ENCODE data around the gene IRS1. TPM values are rescaled to one million over a fixed set of nuclear protein-coding genes. Genes with fewer than 3 reads are reported as not detected.

Gene IRS1
- total RNA-seq, 1 donor from 2014 or later, result 6.3 TPM

DNA sequence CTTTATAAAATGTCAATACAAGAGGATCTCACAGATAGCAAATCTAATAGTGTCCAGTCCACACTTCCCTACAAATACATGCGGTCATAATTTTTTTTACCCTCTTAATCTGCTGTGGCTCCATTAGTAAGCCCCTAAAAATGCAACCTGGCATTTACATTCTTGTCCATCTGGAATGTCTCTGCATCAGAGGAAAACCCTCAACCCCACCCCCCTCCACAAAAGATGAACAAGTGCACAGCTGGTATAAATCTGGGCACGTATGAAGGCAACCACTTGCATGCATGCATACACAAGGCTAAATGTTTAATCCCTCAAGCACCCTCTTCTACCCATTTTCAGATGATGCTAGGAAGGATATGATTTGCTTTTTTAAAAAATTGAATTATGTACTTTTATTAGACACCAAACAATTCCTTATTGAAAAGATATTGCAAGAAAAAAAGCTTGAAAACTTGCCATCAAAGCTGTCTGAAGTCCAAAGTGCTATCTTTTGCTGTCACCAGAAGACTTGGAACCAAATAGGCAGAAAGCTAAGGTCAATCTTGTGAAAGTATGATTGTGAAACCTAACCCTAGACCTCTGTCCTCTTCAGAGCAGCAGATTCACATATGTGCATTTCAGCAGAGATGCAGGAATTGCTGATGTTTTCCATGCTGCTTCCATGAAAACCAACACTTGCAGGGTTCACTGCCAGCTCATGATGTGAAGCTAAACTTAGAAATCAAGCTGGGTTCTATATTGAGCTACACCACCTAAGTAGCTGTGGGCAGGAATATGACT lies 39.0 kb downstream of the IRS1 start:
- intact Hi-C loops (cut with micrococcal nuclease), result no loop called here

DNA sequence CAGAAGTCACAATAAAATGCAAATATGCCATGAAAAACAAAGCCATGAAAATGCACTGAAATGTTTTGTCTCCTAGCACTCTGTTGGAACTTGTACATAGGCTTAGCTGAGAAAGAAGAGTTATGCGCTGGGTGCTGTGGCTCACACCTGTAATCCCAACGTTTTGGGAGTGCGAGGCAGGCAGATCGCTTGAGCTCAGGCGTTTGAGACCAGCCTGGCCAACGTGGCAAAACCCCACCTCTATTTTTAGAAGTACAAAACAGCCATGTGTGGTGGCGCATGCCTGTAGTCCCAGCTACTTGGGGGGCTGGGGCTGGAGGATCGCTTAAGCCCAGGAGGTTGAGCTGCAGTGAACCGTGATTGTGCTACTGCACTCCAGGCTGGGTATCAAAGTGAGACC lies 39.9 kb downstream of the IRS1 start:
- intact Hi-C loops (cut with micrococcal nuclease), result no loop called here

DNA sequence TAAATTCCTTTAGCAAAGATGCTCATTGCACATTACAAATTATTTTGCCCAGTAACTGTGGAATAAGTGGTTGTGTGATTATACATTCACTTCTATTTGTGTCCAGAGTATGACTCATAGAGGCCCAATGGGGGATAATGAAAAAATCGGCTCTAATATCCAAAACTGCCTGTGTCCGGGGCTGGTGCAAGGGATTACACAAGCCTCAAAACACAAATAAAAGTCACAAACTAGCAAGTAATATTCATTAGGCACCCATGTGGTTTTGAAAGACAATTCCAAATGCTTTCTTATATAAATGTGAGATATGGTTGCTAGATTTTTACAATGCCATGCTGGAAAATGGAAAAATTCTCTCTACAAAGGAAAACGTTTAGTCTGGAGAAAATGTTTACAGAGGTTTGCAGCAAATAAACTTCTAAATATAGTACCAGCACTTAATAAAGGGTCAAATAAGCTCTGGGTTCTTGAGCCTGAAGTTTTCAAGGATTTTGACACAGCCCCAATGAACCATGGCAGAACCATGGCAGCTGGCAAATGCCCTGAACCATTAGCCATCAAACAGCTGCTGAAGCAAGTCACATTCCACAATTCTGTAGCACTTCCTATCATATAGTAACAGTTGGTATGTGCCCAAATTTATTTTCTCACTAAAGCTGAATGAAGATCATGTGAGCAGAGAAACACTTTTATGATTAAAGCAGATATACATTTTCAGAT lies 40.5 kb downstream of the IRS1 start:
- intact Hi-C loops (cut with micrococcal nuclease), result no loop called here

DNA sequence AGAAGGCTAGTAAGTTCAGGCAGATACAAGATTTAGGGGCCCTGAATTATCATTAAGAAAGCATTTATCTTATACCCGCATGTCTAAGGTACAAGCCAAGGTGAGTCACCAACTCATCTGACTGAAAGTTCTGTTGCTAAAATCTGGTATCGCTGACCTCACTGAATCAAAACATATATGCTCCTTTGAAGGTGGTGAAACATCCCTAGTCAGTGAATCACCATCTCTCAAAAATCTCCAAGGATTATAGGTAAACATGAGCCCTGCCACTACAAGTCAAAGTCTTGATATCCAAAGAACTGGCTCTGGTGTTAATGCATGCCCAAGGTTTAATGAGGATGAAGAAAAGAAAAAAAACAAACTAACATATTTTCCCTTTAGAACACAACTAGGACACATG lies 43.5 kb downstream of the IRS1 start:
- intact Hi-C loops (cut with micrococcal nuclease), result no loop called here

DNA sequence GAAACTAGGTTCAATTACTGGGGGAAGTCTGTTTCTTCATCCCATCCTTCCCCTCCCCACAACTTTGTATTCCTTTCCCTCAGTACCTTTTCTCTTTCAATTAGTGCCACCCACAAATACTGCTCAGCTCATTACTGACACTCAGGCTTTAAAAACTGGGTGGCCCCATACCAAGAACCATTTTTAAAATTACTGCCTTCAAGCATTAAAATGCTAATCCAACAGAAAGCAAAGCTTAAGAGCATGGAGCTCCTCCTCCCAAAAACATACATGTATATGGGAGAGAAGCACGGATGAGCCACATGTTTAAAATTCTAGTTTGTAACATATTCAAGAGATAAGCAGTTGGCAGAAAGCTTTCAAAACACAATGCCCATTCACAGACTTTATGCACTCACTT lies 44.0 kb downstream of the IRS1 start:
- intact Hi-C loops (cut with micrococcal nuclease), result no loop called here

DNA sequence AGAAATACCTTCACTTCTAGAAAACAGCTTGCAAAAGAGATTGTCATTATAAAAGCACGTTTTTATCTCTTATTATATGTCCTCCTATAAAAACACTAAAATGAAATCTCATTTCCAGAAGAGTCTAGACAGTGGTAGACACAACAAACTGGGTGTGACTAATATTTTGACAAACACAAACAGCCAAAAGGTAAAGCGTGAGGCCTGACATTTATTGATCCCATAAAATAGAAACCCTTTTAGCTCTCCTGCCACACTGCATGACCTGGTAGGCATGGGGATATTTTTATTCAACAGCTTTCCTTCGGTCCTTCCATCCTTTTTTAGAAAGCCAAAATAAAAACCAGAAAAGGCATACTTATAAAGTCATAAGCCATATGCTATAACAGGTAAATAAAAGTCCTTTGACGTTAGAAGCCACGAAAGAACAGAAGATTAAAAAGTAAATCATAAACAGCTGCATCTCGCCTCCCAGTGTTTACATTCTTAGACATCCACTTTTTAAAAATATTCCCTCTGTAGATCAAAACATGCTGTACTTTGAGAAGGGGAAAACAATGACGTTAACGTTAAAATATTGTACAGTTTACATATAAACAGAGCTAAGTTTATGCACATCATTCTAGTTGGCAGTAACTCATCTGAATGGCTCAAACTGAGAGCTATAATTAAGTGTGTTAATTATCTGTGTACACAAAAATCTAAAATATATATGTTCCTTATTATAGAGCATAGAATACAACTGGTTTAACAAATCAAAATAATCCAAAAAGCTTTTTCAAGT lies 44.6 kb downstream of the IRS1 start:
- intact Hi-C loops (cut with micrococcal nuclease), result no loop called here

DNA sequence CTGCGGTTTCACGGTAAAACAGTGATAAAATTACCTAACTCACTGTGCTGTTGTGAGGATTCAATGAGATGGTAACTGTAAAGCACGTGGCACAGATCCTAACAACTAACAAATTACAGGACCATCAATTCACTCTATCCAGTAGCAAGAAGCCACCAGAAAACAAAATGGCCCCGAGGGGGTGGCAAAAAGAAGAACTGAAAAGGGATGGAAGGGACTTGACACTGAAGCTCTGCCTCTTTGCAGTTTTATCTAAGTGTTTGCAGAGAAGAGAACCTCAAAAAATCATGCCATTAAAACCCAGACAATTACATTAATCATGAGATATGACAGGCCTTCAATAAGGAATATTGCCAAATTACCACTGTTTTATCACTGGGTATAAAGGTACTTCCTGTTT lies 46.7 kb downstream of the IRS1 start:
- intact Hi-C loops (cut with micrococcal nuclease), result no loop called here

DNA sequence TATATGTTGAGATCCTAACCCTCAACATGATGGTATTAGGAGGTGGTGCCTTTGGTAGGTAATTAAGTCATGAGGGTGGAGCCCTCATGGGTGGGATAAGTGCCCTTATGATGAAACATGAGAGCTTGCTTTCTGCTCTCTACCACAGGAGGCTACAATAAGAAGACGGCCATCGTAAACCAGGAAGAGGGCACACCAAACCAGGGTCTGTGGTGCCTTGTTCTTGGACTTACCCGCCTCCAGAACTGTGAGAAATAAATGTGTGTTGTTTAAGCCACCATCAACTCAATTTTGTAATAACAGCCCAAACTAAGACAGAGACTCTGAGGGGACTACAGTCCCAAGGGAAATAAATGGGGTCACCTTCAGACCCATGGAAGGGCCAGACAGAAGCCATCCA lies 52.3 kb downstream of the IRS1 start:
- intact Hi-C loops (cut with micrococcal nuclease), result no loop called here

DNA sequence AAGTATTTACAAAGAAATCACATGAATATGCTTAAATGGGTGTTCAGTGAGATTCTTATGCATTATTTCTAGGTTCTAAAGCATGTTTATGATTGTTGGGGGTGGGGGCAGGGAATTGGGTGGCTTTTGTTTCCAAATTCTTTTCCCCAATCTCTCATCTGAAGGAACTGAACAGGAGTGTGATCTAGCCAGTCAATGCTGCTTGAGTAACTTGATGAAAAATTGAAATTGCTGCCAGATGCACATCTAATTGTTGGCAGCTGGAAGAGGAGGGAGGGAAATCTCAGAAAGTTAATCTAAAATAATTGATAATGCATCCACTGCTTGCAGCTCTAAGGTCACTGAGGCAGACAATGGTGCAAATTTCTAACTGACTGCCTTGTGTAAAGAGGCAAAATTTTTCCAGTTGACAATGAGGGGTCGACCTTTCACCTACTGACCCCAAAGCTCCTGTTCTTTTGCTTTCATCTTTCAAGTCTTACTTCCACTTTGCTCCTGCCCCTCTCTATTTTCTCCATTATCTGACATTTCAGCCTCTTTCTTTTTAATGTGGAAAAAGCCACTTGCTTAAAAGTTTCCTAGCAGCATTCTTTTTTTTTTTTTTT lies 53.3 kb downstream of the IRS1 start:
- intact Hi-C loops (cut with micrococcal nuclease), result no loop called here

DNA sequence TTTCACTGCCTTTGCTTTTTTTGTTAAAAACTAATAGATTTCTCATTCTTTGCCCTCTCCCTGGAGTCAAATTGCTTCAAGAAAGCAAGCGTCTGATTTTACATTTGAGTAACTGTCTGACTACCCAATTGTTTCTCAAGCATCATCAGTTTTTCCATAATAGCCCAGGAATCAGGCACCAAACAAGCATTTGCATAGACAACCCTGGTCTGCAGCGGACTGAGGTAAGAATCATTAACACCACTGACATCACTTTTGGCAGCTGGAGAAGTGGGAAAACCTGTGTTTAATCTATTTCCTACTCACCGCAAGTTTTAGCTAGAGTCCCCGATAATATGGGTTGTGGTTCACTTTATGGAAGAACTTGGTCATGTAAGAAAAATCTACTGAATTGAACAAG lies 55.7 kb downstream of the IRS1 start:
- intact Hi-C loops (cut with micrococcal nuclease), result no loop called here

DNA sequence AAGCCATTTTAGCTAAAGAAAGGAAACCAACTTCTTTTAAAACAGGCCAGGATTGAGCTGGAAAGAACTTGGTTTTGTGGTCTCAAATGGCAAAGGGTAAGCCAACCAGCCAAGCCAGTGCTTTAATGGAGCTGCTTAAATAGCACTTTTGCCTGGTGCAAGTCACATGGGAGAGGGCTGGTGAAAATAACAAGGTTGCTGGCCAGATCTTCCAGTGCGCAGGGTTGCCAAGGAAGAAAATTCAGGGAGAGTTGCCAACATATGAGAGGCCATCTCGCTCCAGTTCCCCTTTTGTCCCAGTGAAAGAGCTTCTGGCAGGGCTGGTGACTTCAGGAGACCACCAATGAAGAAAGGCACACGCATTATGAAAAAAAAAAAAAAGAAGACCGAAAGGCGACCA lies 57.3 kb downstream of the IRS1 start:
- intact Hi-C loops (cut with micrococcal nuclease), result no loop called here

DNA sequence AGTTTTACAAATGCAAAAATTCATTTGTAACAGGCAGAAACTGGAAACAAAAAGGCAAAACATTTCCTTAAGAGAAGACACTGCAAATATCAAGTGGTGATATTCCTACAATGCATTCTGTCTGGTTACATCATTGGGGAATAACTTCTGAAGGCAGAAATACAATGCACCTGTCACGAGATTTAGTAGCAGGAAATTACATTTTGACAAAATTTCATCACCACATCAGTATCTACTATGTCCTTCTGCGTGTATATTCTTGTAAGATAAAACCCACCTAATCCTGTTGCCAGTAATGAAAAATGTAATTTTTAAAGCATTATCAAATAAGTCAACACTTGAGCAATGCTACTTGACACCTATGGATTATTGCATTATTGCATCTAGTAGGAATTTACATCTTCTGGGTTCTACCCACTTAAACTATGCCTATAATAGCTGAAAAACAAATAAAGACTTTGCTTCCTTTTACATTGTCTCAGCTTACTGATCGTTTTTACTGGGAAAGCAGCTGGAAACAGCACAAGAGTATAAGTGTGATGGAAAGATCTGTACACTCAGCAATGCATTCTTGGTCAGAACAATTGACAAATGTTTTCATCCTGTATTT lies 59.5 kb downstream of the IRS1 start:
- intact Hi-C loops (cut with micrococcal nuclease), result no loop called here

DNA sequence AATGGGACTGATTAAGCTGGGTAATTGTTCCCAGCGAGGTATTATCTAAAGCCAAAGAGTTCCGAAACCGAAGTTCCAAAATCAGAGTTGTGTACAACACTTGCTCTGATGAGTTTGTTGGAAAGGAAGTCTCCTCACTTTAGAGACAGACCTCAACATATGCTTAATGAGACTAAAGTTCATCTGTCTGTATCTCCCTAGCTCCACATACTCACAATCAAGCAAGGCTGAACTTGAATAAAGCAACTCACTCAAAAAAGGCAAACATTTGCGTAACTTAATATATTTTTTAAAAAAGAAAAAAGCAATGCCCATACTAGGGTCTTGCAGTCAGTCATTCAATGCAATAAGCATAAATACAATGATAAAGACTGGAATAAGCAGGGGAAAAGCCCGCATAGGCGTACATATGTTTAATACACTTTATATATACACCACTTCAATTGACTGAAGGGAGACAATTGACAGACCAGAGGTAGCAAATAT lies 60.0 kb downstream of the IRS1 start:
- intact Hi-C loops (cut with micrococcal nuclease), result no loop called here

DNA sequence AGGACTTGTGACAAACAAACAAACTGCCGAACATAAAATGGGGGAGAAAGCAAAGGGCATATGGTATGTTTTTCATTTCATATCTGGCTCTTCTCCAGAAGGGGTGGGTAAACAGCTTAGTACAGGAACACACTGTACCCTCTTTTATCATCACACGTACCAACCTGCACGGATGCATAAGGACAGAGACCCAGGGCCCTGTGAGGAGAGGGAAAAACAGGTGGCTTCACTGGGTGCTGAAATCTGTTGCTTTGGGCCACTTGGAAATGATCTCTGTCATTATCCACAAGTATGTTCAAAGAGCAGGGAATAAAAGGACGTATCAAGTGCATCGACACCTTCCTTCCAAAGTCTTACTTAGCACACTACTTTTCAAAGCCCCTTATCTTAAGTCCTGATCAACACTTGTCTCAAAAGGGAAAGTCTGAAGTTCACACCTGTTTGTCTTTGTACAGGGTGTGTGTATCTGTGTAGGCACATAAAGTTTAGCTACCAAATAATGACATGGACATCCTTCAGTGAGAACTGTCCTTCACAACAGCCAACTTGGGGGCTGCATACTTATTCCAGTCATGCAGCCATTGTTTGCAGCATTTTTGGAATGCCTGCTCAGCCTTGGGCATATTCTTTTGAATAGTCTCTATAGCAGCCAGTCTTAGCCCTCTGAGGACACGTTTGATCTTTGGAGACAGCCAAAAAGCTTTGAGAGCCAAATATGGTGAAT lies 60.6 kb downstream of the IRS1 start:
- intact Hi-C loops (cut with micrococcal nuclease), result no loop called here

DNA sequence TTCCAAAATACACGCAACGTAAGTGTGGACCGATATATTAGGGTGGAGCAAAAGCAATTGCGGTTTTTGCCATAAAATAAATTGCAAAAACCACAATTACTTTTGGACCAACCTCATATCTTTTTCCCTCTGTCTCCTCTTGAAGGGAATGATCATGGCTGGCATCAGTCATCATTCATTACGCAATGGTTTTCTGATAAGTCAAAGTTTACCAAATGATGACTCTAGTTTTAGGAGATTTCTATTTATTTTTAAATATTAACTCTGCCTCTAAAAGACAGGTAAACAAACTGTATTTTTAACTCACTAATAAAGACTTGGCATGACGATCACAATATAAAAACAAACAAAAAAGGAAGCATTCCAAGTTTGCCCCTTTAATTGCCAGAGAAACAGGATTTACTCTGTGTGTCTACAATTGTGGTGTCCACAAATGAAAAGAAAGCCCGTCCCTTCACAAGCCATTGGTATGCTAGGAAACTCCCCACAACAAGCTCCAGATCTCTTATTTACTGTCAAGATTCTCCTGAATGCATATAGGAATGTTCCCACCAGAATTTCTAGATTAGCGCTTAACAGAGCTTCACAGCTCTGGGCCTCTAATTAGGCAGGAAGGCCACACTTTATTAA lies 61.3 kb downstream of the IRS1 start:
- intact Hi-C loops (cut with micrococcal nuclease), result no loop called here

DNA sequence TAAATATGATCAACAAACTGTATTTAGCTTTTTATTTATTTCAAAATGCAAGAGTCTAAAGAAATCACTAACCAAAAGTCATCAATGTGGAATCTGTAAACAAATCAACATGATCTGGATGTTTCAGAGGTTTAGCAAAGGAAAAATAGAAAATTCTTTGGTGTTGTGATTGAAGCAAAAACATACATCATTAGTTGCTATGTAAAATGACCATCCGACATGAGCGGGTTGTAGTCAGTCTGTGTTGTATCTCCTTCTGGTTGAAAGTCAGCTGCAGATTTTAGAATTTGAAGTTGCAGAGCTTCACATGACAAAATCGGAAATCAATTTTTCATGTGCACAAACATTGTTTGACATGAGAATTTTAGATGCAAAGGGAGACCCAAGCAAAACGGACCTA lies 63.2 kb downstream of the IRS1 start:
- intact Hi-C loops (cut with micrococcal nuclease), result no loop called here

DNA sequence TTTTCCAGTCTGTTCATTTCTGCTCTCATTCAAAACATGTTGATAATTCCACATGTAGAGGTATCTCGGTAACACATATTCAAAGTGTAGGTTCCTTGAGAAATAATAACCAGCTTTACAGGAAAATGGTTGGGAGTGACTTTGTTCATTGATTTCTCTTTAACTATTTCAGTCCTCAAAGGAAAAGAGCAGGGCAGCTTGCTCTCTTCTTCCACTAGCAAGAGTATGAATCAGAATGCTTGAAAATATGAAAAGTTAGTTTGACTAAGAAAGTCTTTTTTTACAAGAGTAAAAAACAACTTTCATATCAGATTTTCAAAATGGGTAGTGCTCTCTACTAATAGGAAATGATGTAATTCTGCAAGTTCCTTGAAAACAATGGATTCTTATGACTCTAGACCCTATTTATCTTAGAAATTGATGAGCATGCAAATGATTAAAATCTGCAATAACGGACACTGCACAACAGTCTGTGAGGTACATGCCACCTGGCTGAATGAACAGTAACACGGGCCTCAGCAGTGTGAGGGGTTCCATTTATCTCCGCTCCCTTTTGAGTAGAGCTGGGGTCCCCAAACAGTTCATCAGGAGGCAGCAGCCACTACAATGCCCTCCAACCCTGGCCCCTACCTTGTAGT lies 65.6 kb downstream of the IRS1 start:
- intact Hi-C loops (cut with micrococcal nuclease), result no loop called here

DNA sequence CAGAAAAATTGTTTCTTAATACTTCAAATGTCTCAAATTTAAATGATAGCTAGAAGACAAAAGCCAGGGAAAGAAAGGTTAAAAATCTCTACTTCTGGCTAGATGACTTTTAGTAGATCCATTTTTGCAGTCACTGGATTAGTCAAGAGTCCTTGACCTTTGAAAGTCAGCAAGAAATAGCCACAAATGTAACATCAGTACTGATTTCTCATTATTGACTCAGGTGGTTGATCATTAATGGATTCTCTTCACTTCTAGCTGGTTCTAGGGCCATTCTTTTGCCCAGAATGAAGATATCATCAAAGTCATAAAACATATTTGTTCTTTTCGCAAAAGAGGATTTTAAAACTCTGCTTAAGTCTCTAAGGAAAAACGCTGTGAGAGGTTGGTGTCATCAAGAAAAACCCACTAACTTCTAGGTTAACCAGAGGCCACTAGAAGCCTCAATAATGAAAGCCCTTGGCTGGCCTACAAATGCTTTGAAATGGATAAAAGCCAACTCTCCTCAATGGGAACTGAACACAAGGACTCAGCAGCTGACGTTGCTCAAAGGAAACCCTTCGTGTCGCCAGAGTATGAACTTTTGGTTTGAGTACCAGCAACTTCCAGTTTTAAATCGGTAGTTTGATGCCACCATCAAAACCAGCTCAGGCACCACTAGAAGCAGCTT lies 66.3 kb downstream of the IRS1 start:
- intact Hi-C loops (cut with micrococcal nuclease), result no loop called here
